ENCODE data around the gene DNAAF8. TPM values are rescaled to one million over a fixed set of nuclear protein-coding genes. Genes with fewer than 3 reads are reported as not detected.

Gene DNAAF8
- total and polyA plus RNA-seq, 7 donors, result 0.14 to 1.2 (median 0.60) TPM

- Histone ChIP-seq H3K36me3 (peaks cover 40 to 97% (median 52%) of the 10 kb centered on the region in 4 donors), H3K27me3 (no peaks in the 10 kb centered on the region), H3K9me3 (no peaks in the 10 kb centered on the region), H3K4me1 (no peaks in the 10 kb centered on the region), H3K27ac (no peak overlapping the region), H3K4me3 (no peak overlapping the region)
- WGBS, 2 donors, result 46 to 74% methylated on average over 17 of the region's 17 CpGs
- intact Hi-C loops (cut with DNase I), result no loop called here
- TF ChIP-seq EP300 (IDR thresholded peaks at IDR 0.05) (no peak), CTCF (IDR thresholded peaks at IDR 0.05) (no peak), POLR2A (IDR thresholded peaks at IDR 0.05) (no peak), POLR2AphosphoS5 (IDR thresholded peaks at IDR 0.05) (no peak)
- DNase-seq, result no peak
Measured at GRCh38 chr16:4701791-4702465, 32.4 kb upstream of the DNAAF8 start.

GRCh38 chr16:4702466-4702808, 31.9 kb upstream of the DNAAF8 start:
- peaks cover 34 to 97% (median 53%) of the 10 kb centered on the region in 4 donors for H3K36me3 ChIP-seq
- intact Hi-C loops (cut with DNase I), result no loop called here
- H3K4me3 ChIP-seq, result no peak overlapping the region
- no peak overlapping the region for H3K27ac ChIP-seq
- no peaks in the 10 kb centered on the region for H3K27me3 ChIP-seq
- no peak for DNase-seq
- TF ChIP-seq POLR2A (IDR thresholded peaks at IDR 0.05), result no peak
- 33 to 58% methylated on average over 7 of the region's 7 CpGs for WGBS, 2 donors
- H3K9me3 ChIP-seq, result no peaks in the 10 kb centered on the region
- no peaks in the 10 kb centered on the region for H3K4me1 ChIP-seq

- TF ChIP-seq CTCF (IDR thresholded peaks at IDR 0.05) (no peak), EP300 (IDR thresholded peaks at IDR 0.05) (no peak), POLR2A (IDR thresholded peaks at IDR 0.05) (no peak), POLR2AphosphoS5 (IDR thresholded peaks at IDR 0.05) (no peak)
- intact Hi-C loops (cut with DNase I), result no loop called here
Measured at GRCh38 chr16:4703906-4704305, 30.4 kb upstream of the DNAAF8 start.

GRCh38 chr16:4704491-4704890, 29.8 kb upstream of the DNAAF8 start:
- WGBS, 2 donors, result 81 to 87% methylated on average over 8 of the region's 8 CpGs
- no peak for DNase-seq
- no peak overlapping the region for H3K4me3 ChIP-seq
- no peaks in the 10 kb centered on the region for H3K9me3 ChIP-seq
- no peak overlapping the region for H3K27ac ChIP-seq
- no peak for TF ChIP-seq EP300 (IDR thresholded peaks at IDR 0.05)
- no peak for TF ChIP-seq CTCF (IDR thresholded peaks at IDR 0.05)
- TF ChIP-seq POLR2AphosphoS5 (IDR thresholded peaks at IDR 0.05), result no peak
- TF ChIP-seq POLR2A (IDR thresholded peaks at IDR 0.05), result no peak
- no peaks in the 10 kb centered on the region for H3K27me3 ChIP-seq
- H3K36me3 ChIP-seq, result peaks cover 18 to 83% (median 42%) of the 10 kb centered on the region in 4 donors
- H3K4me1 ChIP-seq, result no peaks in the 10 kb centered on the region
- intact Hi-C loops (cut with DNase I), result no loop called here

More at GRCh38 chr16:4703906-4704305, 30.4 kb upstream of the DNAAF8 start:
- Histone ChIP-seq H3K4me1 (no peaks in the 10 kb centered on the region), H3K36me3 (peaks cover 22 to 89% (median 48%) of the 10 kb centered on the region in 4 donors), H3K9me3 (no peaks in the 10 kb centered on the region), H3K27ac (no peak overlapping the region), H3K4me3 (no peak overlapping the region), H3K27me3 (no peaks in the 10 kb centered on the region)
- 62 to 91% methylated on average over 7 of the region's 7 CpGs for WGBS, 2 donors
- no peak for DNase-seq

GRCh38 chr16:4704913-4705312, 29.4 kb upstream of the DNAAF8 start:
- Histone ChIP-seq H3K4me3 (no peak overlapping the region), H3K9me3 (no peaks in the 10 kb centered on the region), H3K27me3 (no peaks in the 10 kb centered on the region), H3K4me1 (no peaks in the 10 kb centered on the region), H3K27ac (no peak overlapping the region), H3K36me3 (peaks cover 18 to 83% (median 41%) of the 10 kb centered on the region in 4 donors)
- intact Hi-C loops (cut with DNase I), result no loop called here
- TF ChIP-seq POLR2A (IDR thresholded peaks at IDR 0.05) (no peak), CTCF (IDR thresholded peaks at IDR 0.05) (no peak), POLR2AphosphoS5 (IDR thresholded peaks at IDR 0.05) (no peak), EP300 (IDR thresholded peaks at IDR 0.05) (no peak)
- 96 to 97% methylated on average over 14 of the region's 14 CpGs for WGBS, 2 donors
- DNase-seq, result no peak
